GM04504 (cell line): ENCODE measurements around the gene SEC16B.

Experiments
- DNase-seq: peaks from one replicate; pipeline ENCODE4 v3.0.0-alpha.2; 2012; ENCODE audit warnings: low read depth

Gene SEC16B

DNA sequence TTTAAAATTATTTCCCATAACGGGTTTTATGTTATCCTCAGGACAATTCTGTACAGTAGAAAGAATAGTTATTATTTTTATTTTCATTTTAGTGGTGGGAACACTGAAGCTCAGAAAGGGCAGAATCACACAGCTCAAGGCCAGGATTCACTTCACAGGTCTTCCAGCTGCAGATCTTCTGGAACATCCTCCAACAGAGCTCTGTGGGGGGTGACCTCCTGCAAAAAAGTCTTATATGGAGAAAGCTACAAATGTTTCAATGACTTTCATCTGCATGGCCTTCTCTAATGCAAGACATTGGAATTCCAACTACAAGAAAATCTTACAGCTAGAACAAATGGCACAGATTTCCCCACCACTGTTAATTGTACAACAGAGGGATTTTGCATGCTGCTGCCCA lies 64.2 kb downstream of the SEC16B start:
- DNase-seq, result no peak

DNA sequence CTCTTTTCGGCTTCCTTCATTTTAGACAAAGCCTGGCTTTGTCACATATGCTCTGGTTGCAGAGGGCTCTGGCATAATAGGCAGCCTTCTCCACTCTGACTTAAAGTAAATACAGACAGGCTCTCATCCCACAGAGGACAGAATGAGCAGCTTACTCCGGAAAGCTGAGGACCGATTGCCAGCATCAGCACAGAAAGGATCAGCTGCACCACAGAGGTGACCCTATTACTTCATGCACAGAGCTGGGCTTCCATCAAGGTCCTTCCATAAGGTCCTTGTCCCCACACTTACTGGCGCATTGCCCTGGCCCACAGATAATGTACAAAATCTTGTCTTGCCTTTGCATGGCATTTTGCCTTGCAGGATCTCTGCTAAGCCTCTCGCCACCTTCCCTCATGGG lies 67.6 kb downstream of the SEC16B start:
- no peak for DNase-seq

- no peak for DNase-seq
These were observed 71.7 kb downstream of the SEC16B start for GRCh38 chr1:177897998-177898654.

- no peak for DNase-seq
These were observed 72.4 kb downstream of the SEC16B start for GRCh38 chr1:177897281-177897997.
